ENCODE measurements around the gene BMPR1B. TPM values are rescaled to one million over a fixed set of nuclear protein-coding genes. Genes with fewer than 3 reads are reported as not detected.

The BMPR1B gene
- total RNA-seq, 1 donor from 2014 or later, result 5.6 TPM

GRCh38 chr4:95158045-95158444 lies 400.3 kb downstream of the BMPR1B start:
- Mint-ChIP-seq H3K27ac (ENCODE audit: unreplicated experiment) (no peak overlapping the region), H3K36me3 (ENCODE audit: low read depth) (no peaks in the 10 kb centered on the region), H3K27me3 (ENCODE audit: low read depth) (no peaks in the 10 kb centered on the region), H3K4me3 (ENCODE audit: unreplicated experiment) (no peak overlapping the region), H3K4me1 (ENCODE audit: low read depth) (peaks cover 14% of the 10 kb centered on the region), H3K9me3 (ENCODE audit: low read depth) (no peaks in the 10 kb centered on the region)
- no peak for TF ChIP-seq CTCF (IDR thresholded peaks at IDR 0.05)
- DNase-seq (ENCODE audit: low spot score), result no peak

- no peaks in the 10 kb centered on the region for H3K27me3 Mint-ChIP-seq (ENCODE audit: low read depth)
- no peaks in the 10 kb centered on the region for H3K36me3 Mint-ChIP-seq (ENCODE audit: low read depth)
- no peak for DNase-seq (ENCODE audit: low spot score)
- TF ChIP-seq CTCF (IDR thresholded peaks at IDR 0.05), result no peak
- no peak overlapping the region for H3K27ac Mint-ChIP-seq (ENCODE audit: unreplicated experiment)
- H3K4me1 Mint-ChIP-seq (ENCODE audit: low read depth), result peaks cover 14% of the 10 kb centered on the region
- no peaks in the 10 kb centered on the region for H3K9me3 Mint-ChIP-seq (ENCODE audit: low read depth)
- H3K4me3 Mint-ChIP-seq (ENCODE audit: unreplicated experiment), result no peak overlapping the region
Measured at GRCh38 chr4:95158626-95159025, 400.9 kb downstream of the BMPR1B start.

GRCh38 chr4:95159384-95159783 lies 401.6 kb downstream of the BMPR1B start:
- H3K4me3 Mint-ChIP-seq (ENCODE audit: unreplicated experiment), result no peak overlapping the region
- no peaks in the 10 kb centered on the region for H3K27me3 Mint-ChIP-seq (ENCODE audit: low read depth)
- DNase-seq (ENCODE audit: low spot score), result no peak
- no peaks in the 10 kb centered on the region for H3K36me3 Mint-ChIP-seq (ENCODE audit: low read depth)
- H3K4me1 Mint-ChIP-seq (ENCODE audit: low read depth), result peaks cover 14% of the 10 kb centered on the region
- no peaks in the 10 kb centered on the region for H3K9me3 Mint-ChIP-seq (ENCODE audit: low read depth)
- no peak overlapping the region for H3K27ac Mint-ChIP-seq (ENCODE audit: unreplicated experiment)
- TF ChIP-seq CTCF (IDR thresholded peaks at IDR 0.05), result no peak

- Mint-ChIP-seq H3K27me3 (ENCODE audit: low read depth) (no peaks in the 10 kb centered on the region), H3K27ac (ENCODE audit: unreplicated experiment) (no peak overlapping the region), H3K4me3 (ENCODE audit: unreplicated experiment) (no peak overlapping the region), H3K36me3 (ENCODE audit: low read depth) (no peaks in the 10 kb centered on the region), H3K9me3 (ENCODE audit: low read depth) (no peaks in the 10 kb centered on the region), H3K4me1 (ENCODE audit: low read depth) (peaks cover 6% of the 10 kb centered on the region)
- no peak for TF ChIP-seq CTCF (IDR thresholded peaks at IDR 0.05)
- DNase-seq (ENCODE audit: low spot score), result no peak
Measured at GRCh38 chr4:95161781-95162469, 404.2 kb downstream of the BMPR1B start.

GRCh38 chr4:95162867-95163266 lies 405.1 kb downstream of the BMPR1B start:
- TF ChIP-seq CTCF (IDR thresholded peaks at IDR 0.05), result no peak
- H3K9me3 Mint-ChIP-seq (ENCODE audit: low read depth), result no peaks in the 10 kb centered on the region
- peaks cover 6% of the 10 kb centered on the region for H3K4me1 Mint-ChIP-seq (ENCODE audit: low read depth)
- no peaks in the 10 kb centered on the region for H3K27me3 Mint-ChIP-seq (ENCODE audit: low read depth)
- no peaks in the 10 kb centered on the region for H3K36me3 Mint-ChIP-seq (ENCODE audit: low read depth)
- DNase-seq (ENCODE audit: low spot score), result no peak
- H3K4me3 Mint-ChIP-seq (ENCODE audit: unreplicated experiment), result no peak overlapping the region
- H3K27ac Mint-ChIP-seq (ENCODE audit: unreplicated experiment), result no peak overlapping the region
